Germinal center (tissue), 1 donor: ENCODE measurements around the gene IYD.
"Not testable (repeated sequence)": the region's sequence is repeated elsewhere in the genome, so short reads cannot be mapped to it uniquely, and the experiment has no call there.

Experiments used
- DNase-seq: peaks from one replicate; pipeline ENCODE4 v3.0.0; 2012; ENCODE audit warnings: mixed read lengths, low spot score

The IYD gene

GRCh38 chr6:150352321-150353296, 16.2 kb upstream of the IYD start:
- DNase-seq = no peak

GRCh38 chr6:150353445-150353844, 15.4 kb upstream of the IYD start:
- no peak for DNase-seq

DNA sequence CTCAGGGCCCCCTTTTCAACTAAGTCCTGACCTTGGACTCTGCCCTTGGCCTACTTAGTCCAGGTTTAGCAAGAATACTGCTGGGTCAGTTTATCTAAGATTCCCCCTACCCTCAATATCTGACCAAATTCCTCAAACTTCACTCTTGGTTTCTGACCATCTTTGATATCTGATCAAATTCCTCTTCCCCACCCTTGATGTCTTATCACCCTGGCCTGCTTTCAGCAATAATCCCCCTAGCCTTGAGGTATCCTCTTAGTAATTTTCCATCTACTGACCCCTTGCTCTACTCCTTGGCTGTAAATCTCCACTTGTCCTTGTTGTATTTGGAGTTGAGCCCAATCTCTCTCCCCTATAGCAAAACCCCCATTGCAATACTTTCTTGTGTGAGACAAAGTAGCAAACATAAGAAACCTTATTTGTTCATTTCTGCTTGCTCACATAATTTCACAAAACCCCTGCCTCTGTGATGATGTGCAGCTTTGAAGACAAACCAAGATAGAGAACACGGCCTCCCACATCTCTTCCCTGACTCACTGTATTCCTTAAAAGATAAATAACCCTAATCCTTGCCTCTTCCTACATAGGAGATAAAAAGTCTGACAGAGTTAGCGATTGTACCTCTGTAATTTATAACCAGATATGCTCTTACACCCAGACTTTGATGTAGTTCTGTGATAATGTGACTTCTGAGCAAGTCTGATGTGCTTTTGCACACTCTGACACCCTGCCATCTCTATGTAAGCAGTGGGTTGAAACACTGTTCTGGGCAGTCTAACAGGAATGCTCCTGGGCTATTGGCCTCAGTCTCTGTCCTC, 13.8 kb upstream of the IYD start:
- no peak for DNase-seq

GRCh38 chr6:150355932-150356331, 12.9 kb upstream of the IYD start:
- DNase-seq = no peak

DNA sequence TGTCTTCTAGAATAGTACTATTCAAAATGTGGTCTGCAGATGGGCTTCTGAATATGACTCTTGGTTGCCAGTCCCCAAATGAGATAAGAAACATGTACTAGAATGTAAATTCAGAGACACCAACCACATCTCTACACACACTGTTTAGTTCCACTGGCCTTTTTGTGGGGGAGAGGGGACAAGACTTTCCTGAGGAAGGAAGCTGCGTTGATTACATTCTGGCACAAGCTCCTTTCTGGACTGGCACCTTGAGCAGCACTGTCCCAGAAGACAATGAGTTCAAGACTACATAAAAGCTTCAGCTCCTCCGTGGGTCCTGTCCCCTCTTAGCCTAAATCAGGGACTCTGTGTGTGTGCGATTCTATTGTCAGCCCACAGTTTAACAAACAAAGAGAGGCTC, 6.9 kb upstream of the IYD start:
- DNase-seq = no peak

DNA sequence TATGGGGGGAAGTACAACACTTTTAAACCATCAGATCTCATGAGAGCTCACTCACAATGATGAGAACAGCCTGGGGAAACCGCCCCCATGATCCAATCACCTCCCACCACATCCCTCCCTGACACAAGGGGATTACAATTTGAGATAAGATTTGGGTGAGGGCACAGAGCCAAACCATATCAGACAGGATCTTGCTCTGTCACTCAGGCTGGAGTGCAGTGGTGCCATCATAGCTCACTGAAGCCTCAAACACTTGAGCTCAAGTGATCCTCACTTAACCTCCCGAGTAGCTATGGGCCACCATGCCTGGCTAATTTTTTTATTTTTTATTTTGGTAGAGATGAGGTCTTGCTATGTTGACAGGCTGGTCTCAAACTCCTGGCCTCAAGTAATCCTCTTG, 5.1 kb upstream of the IYD start:
- no peak for DNase-seq

- DNase-seq = no peak
Measured at GRCh38 chr6:150366118-150366778, 2.6 kb upstream of the IYD start.

DNA sequence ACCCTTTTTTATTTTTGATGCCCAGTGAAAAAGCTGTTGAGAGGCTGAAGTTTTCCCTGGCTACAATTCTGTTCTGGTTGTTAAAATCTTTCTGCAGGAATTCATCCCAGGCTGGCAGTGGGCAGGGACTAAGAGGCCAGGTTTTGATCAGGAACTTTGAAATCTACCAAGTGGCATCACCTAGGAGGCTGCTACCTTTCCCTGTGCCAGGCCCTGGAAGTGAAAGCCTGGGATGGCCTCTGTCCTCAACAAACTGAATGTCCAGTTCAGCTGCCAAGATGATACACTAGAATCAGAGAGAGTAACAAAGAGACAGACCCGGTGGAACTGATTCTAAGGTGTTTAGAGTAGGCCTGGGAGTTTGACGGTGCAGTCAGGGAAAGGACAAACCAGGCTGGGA, 596 bp downstream of the IYD start:
- DNase-seq = no peak

GRCh38 chr6:150370112-150370511, 1.3 kb downstream of the IYD start:
- DNase-seq = no peak

GRCh38 chr6:150371356-150371755, 2.5 kb downstream of the IYD start:
- no peak for DNase-seq

- no peak for DNase-seq
Measured at GRCh38 chr6:150372051-150372450, 3.2 kb downstream of the IYD start.

DNA sequence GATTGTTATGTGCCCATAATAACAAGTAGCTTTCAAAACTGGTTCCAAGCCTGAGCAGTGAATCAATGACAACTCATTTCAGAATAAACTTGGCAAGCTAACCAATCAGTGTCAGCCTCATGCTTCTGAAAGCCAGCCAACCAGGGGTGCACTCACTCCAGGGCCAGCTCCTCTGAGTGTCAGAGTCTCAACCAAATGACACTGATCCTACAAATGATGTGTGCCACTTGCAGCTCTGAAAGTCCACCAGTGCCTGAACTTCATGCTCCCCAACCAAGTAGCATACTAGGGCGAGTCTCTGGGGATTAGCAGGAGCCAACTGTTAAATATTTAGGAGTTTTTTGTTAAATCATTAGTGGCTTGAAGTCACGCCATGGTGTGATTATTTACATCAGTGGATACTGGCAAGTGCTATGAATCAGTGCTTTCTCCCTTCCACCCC, 4.5 kb downstream of the IYD start:
- no peak for DNase-seq

DNA sequence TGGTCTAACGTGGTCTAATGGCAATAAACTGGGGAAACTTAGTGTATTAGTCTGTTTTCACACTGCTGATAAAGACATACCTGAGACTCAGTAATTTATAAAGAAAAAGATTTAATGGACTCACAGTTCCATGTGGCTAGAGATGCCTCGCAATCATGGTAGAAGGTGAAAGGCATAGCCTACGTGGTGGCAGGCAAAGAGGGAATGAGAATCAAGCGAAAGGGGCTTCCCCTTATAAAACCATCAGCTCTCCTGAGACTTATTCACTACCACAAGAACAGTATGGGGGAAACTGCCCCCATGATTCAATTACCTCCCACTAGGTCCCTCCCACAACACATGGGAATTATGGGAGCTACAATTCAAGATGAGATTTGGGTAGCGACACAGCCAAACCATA, 5.5 kb downstream of the IYD start:
- DNase-seq = not testable (repeated sequence)

GRCh38 chr6:150377211-150377781, 8.5 kb downstream of the IYD start:
- DNase-seq = no peak

- no peak for DNase-seq
Measured at GRCh38 chr6:150380256-150380655, 11.4 kb downstream of the IYD start.

- no peak for DNase-seq
Measured at GRCh38 chr6:150382171-150382570, 13.4 kb downstream of the IYD start.

- DNase-seq = no peak
Measured at GRCh38 chr6:150391414-150391813, 22.6 kb downstream of the IYD start.

DNA sequence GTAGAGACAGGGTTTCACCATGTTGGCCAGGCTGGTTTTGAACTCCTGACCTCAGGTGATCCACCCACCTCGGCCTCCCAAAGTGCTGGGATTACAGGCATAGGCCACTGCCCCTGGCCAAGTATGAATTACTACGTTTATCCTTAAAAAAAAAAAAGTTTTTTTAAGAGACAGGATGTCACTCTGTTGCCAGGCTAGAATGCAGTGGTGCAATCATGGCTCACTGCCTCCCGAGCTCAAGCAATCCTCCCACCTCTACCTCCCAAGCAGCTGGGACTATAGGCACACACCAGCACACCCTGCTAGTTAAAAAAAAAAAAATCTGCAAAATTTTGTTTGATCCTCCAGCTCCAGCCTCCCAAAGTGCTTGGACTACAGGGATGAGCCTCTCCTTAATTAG, 23.1 kb downstream of the IYD start:
- DNase-seq = no peak

DNA sequence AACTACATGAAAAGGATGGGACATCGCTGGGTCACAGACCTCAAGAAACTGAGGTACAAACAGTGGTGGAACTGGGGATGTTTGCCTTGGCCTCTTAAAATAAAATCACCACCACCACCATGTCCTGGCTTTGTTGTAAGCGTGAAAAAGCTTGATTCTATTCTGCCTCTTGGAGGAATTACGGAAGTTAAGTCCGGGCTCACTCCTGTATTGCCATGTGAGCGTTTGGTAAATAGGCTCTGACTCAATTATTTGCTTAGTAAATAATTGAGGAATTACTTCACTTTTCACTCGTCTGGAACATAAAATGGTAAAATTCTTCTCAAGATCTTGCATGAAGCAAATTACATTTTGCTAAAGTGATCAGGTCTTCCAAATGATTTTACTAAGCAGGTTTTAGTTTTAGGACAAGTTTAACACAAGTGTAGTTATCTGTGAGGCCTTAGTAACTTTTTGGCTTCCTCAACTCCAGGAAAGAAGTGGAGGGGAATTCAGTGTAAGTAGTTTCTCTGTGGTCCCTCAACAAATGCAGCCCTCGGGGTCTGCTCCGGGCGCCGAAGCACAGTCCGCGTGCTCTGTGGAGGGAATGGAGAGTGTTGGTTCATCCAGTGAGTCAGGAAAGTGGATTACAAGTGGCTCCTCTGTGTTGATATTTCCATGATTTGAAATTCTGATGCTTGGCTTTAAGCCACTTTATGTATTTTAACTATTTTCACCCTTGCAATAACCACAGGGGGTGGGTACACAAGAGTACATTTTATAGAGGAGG, 23.8 kb downstream of the IYD start:
- no peak for DNase-seq

- DNase-seq = no peak
Measured at GRCh38 chr6:150394053-150394898, 25.5 kb downstream of the IYD start.
